PFSK-1 (cell line): ENCODE results near the gene HLCS.

Experiments used
- FOXP2 ChIP-seq: optimal IDR thresholded peaks from 2 replicates; pipeline ENCODE3; 2011; ENCODE audit warnings: borderline replicate concordance, control low read depth, inconsistent platforms; ENCODE audit not compliant: insufficient read depth; ENCODE audit errors: extremely low read length, extremely low read depth
- POLR2AphosphoS5 ChIP-seq: IDR thresholded peaks from 2 replicates; pipeline ENCODE4 v1.6.1; 2012; ENCODE audit warnings: low read depth, mild to moderate bottlenecking, control low read depth, low read length, moderate library complexity
- REST ChIP-seq, 2 experiments: IDR thresholded peaks; 2 replicates each; pipeline versions ENCODE4 v1.6.1 to v1.8.0; 2011 to 2012; ENCODE audit warnings: low read depth in 2 of 2, low read length in 2 of 2, control low read depth in 1 of 2, inconsistent platforms in 1 of 2, mild to moderate bottlenecking in 1 of 2, moderate library complexity in 1 of 2; ENCODE audit not compliant: insufficient read depth in 1 of 2
- SIN3A ChIP-seq: IDR thresholded peaks from 2 replicates; pipeline ENCODE4 v1.6.1; 2012; ENCODE audit warnings: mild to moderate bottlenecking, low read length, moderate library complexity, borderline replicate concordance; ENCODE audit not compliant: insufficient read depth
- TAF1 ChIP-seq: IDR thresholded peaks from 2 replicates; pipeline ENCODE4 v1.6.1; 2012; ENCODE audit warnings: low read length, control low read depth, borderline replicate concordance; ENCODE audit not compliant: insufficient read depth

HLCS gene

GRCh38 chr21:36922861-36923260 is 43.6 kb downstream of the HLCS start:
- no peak for TF ChIP-seq TAF1
- TF ChIP-seq POLR2AphosphoS5 = no peak
- no peak for TF ChIP-seq SIN3A
- TF ChIP-seq FOXP2 = no peak
- TF ChIP-seq REST (IDR thresholded peaks at IDR 0.05; ENCODE audit: insufficient read depth in 1 of 2, low read depth in 2 of 2, low read length in 2 of 2) = no peak

- no peak for TF ChIP-seq REST (IDR thresholded peaks at IDR 0.05; ENCODE audit: insufficient read depth in 1 of 2, low read depth in 2 of 2, low read length in 2 of 2)
- no peak for TF ChIP-seq SIN3A
- TF ChIP-seq FOXP2 = no peak
- TF ChIP-seq POLR2AphosphoS5 = no peak
- no peak for TF ChIP-seq TAF1
Observed at GRCh38 chr21:36918291-36918690, 48.2 kb downstream of the HLCS start.

- TF ChIP-seq SIN3A (no peak), POLR2AphosphoS5 (no peak), TAF1 (no peak), FOXP2 (no peak), REST (IDR thresholded peaks at IDR 0.05; ENCODE audit: insufficient read depth in 1 of 2, low read depth in 2 of 2, low read length in 2 of 2) (no peak)
Observed at GRCh38 chr21:36917471-36918158, 48.9 kb downstream of the HLCS start.

- TF ChIP-seq FOXP2 = no peak
- TF ChIP-seq REST (IDR thresholded peaks at IDR 0.05; ENCODE audit: insufficient read depth in 1 of 2, low read depth in 2 of 2, low read length in 2 of 2) = no peak
- TF ChIP-seq SIN3A = no peak
- no peak for TF ChIP-seq POLR2AphosphoS5
- no peak for TF ChIP-seq TAF1
Observed at GRCh38 chr21:36916718-36917117, 49.8 kb downstream of the HLCS start.

GRCh38 chr21:36915696-36916245 is 50.7 kb downstream of the HLCS start:
- no peak for TF ChIP-seq FOXP2
- no peak for TF ChIP-seq REST (IDR thresholded peaks at IDR 0.05; ENCODE audit: insufficient read depth in 1 of 2, low read depth in 2 of 2, low read length in 2 of 2)
- TF ChIP-seq SIN3A = no peak
- no peak for TF ChIP-seq POLR2AphosphoS5
- TF ChIP-seq TAF1 = no peak
